SIG-M5 treated with dmso at 0.1 percent for 504 hours (cell line): Measurements from ENCODE around the gene GAPDH.
"Not testable (repeated sequence)": the region's sequence is repeated elsewhere in the genome, so short reads cannot be mapped to it uniquely, and the experiment has no call there.

Source experiments
- DNase-seq: peaks from one replicate; lab custom pipeline; 2025; ENCODE audit not compliant: unreplicated experiment; lab: John Stamatoyannopoulos, UW

Gene GAPDH

DNA sequence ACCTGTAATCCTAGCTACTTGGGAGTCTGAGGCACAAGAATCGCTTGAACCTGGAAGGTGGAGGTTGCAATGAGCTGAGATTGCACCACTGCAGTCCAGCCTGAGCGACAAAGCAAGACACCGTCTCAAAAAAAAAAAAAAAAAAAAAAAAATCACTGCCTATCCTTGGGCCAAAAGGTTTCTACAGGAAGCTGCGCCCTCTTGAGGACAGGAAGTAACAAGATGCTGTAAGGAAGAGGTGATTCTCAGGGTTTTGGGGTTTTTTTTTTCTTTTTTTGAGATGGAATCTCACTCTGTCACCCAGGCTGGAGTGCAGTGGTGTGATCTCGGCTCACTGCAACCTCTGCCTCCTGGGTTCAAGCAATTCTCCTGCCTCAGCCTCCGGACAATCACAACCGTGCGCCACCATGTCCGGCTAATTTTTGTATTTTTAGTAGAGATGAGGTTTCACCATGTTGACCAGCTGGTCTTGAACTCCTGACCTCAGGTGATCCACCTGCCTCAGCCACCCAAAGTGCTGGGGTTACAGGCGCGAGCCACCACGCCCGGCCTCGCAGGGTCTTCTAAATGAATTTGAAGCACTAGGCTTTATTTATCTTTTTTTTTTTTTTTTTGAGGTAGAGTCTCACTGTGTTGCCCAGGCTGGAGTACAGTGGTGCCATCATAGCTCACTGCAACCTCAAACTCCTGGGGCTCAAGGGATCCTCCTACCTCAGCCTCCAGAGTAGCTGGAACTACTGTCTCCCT is 23.9 kb downstream of the GAPDH start:
- peak; percentile 72 for DNase-seq

DNA sequence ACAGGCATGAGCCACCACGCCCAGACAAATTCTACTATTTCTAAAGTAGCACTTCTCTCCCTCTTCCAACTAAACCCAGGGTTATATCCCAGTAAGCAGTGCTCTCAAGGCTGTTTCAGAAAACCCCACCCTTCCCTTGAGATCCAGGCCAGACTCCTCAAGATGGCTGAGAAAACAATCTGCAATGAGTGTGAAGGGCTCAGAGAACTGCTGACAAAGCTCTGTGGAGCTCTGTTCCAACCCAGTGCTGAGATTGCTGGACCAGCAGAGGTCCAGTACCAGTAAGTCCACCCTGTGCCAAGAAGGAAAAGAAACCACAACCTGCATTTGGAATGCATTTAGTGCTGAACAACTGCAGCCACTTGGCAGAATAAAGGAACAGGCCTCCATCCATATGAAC is 25.2 kb downstream of the GAPDH start:
- DNase-seq, result no peak

DNA sequence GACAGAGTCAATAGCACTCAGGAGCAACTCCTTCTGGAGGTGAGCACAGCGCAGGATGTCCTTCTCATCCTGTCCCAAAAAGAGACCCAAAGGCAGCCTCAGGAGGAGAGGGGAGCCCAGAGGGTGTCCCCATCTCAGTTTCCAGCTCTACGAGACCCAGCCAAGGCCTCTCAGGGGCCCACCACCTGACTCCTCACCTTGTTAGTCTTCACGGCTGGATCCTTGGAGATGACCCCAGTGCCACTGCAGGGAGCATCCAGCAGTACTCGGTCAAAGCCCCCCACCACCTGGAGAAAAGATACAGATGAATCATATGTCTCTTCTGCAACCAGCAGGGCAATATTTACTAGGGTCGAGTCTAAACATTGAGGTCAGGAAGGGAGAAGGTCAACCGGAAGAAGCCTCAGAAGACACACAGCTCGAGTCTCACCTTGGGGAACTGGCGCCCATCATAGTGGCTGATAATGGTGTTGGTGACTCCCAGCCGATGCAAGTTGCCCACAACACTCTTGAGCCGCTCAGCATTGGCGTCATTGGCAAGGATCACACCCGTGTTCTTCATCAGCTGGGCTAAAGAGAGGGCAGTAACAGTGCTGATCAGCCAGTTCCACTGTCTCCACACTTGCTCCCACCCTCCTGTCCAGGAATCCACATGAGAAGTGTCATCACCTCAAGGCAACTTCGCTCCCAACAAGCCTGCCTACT is 26.3 kb downstream of the GAPDH start:
- DNase-seq, result no peak

DNA sequence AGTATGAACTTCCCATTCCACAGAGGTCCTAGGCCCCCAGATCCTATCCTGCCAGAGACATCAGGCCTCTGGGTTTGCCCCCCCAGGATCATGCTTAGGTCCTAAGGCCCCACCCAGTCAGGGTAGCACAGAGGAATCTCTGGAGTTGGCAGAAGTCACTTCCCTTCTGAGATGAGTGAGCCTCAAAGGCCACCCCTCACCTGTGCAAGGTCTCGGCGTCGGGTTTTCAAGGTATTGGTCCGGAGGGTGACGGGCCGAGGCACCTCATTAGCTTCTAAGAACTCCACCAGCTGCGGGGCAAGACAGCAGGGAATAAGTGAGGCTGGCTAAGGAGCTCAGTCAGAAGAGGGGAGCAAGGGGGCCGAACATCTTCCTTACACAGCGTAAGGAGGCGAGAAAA is 28.6 kb downstream of the GAPDH start:
- no peak for DNase-seq

DNA sequence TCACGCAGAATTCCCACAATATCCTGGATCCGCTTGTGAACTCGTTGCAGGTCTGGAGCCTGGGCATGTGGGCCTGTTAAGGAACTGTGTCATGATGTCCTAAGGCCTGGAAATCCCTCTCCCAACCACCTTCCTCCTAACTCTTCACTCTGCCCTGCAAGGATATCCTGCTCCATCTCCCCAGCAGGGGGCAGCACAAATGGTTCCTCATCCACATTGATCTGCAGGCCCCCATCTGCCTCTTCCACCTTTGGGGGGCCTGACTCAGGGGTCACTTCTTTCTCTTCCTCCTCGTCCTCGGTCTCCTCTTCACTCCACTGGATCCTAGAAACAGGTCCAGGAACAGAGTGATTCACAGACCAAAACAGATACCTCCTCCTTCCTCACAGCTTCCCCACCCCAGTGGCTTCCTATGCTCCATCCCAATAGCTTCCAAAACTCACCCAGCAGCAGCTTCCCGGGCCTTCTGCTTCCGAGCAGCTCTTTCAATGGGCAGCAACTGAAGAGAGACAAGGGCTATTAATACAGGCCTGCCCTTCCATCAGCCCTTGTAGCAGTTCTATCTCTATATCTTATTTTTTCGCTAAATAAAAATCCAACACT is 29.2 kb downstream of the GAPDH start:
- peak; percentile 41 for DNase-seq

DNA sequence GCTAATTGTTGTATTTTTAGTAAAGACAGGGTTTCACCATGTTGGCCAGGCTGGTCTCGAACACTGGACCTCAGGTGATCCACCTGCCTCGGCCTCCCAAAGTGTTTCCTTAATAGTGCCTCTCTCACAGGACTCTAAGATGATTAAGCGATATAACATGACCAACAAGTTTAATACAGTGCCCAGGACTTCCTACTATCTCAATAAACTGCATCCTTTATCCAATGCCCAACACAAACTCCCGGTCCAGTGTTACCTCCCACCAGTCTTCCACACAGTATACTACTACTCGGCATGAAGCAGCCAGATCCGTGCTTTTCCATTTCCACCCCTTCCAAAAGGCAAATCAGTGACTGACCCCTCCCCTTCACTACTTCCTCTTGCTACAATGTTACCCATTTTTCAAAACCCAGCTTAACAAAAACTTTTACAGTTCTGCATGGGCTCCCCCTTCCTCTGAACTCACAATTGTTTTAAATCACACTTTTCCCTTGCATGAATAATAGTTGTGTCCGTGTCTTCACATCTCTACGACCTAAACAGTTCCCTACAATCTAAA is 32.9 kb downstream of the GAPDH start:
- peak; percentile 53 for DNase-seq

DNA sequence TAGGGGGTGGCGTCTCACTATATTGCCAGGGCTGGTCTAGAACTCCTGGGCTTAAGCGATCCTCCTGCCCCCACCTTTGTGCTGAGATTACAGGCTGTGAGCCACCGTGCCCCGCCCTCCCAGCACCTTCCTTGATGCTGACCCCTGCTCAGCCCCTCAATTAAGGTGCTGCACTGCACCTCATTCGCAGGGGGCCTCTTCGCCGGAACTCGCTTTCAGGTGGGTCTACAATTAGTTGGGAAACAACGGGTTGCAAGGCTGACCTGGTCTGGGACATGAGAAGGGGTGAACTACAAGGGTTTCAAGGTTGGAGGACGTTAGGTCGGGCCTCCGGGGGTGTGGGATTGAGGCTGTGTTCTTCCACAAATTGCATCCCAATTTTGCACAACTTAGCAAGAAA is 35.0 kb downstream of the GAPDH start:
- DNase-seq, result no peak

DNA sequence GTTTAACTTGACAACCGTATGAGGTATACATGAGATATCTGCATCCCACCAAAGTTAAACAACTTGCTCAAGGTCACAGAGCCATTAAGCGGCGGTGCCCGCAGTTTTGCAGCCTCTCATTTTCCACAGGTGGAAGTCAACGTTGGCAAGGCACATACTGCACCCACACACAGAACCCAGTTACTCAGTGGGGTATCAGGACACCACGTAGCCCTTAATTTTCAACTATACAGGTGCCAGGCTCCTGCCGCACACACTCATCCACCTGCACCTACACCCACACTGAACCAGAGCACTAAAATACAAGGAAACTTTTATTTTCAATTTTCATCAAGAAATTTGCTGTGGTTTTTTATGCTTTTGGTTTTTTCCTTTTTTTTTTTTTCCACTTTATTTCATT is 35.5 kb downstream of the GAPDH start:
- no peak for DNase-seq

DNA sequence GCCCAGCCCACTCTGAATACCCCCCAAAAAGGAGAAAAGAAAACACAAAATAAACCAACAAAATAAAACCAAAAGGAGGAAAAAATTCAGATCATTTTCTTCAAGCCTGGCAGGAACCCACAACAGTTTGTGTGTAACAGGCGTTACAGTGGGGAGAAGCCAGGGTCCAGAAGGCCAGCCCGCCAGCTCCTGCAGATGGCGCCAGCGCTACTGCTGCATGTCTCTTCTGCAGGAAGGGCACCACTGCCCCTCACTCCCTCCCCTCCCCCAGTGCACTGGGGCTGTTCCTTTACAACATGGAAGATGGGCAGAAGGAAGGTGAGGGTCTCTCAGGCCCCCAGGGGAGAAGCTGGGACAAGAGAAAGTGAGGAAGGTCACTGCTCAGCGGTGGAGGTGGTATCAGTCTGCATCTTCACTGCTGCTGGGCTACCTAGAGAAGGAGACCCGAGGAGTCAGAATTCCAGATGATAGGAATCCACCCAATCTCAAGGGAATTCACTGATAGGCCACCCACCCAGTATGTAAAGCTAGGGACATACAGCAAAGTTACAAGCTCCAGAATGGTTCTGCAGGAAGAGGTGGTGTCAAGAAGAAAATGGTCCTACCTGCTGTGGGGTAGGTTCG is 36.1 kb downstream of the GAPDH start:
- DNase-seq, result peak; percentile 31

DNA sequence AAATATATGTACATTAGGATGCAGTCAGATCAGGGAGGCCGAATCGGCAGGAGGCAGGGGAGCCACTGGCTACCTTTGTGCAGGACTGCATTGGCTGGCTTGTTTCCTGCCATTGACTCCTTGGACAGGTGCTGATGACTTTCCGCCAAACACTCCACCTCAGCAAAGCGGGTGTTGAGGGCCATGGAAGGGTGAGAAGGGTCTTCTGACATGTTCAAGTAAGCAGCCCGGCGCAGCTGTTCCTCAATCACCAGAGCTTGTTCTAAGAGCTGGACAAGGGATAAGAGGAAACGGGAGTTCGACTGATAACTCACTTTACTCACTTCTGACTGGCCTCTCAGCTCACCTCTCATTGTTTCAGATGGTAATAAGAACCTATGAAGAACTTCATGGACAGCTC is 38.7 kb downstream of the GAPDH start:
- DNase-seq, result no peak

DNA sequence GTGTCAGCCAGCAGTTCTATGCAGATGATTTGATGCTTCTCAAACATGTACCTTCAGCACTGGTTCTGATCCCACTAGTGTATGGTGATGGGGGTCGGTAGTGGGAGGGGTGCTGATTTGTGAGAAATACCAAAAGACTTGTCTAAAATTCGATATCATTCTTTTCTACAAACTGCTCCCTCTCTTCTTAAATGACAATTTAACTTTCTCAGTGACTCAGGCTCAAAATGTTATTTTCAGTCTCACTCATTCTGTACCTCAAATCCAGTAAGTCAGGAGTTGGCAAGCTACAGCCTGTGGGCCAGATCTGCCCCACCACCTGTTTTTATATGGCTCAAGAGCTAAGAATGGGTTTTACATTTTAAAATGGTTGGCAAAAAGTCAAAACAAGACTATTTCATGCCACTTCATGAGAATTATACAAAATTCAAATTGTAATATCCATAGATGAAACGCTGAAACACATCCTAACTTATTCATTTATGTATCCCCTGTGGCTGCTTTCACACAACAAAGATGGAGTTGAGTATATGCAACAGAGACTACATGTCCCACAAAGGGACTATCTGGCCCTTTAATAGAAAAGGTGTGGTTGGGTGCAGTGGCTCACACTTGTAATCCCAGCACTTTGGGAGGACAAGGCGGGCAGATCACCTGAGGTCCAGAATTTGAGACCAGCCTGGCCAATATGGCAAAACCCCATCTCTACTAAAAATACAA is 40.4 kb downstream of the GAPDH start:
- no peak for DNase-seq

DNA sequence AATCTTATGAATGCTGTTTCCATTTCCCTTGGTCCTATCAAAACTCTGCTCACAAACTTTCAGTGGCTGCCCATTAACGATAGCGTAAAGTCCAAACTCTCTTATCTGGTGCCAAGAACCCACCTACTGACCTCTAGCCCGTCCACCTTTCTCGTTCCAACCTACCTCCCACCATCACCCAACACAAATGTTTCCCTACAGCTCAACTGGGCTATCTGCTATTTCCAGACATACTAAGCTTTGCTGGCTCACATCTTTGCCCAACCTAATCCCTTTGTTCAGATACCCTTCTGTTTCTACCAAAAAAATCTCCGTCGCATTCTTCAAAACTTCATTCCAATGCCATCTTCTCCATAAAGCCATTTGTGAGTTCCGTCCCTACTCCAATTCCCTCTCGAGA is 41.3 kb downstream of the GAPDH start:
- DNase-seq, result no peak

DNA sequence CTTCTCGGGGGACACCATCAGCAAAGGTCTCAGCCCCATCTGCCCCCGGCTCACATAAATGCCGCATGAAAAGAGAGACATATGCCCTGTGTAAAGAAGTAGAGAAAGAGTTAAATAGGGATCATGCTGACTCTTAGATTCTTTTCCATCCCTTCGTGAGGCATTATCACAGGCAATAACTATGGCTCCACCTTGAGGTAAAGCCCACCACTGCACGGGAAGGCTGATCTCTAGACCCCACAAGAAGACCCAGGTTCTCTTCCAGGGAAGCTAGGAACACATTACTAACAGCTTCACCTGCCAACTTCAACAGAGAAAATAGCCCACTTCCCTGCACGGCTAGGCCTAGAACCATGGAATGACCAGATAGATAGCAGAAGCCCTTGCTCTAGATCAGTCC is 47.9 kb downstream of the GAPDH start:
- DNase-seq, result no peak

DNA sequence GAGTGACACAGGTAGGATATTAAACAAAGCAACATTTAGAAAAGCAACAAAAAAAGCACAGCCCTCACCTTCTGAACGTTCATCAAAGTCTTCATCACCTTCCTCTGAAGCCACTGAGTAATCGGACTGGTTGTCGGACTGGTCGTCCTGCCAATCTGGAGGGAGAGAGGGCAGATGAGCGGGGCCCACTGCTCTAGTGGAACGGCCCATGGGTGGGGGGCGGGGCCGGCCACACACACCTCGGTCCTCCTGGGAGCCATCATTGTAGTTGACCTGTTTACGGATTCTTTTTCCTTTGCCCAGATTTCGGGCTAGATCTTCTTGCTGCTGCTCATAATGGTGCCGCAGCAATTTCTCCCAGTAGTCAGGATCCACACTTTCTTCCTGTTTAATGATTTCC is 48.6 kb downstream of the GAPDH start:
- no peak for DNase-seq

DNA sequence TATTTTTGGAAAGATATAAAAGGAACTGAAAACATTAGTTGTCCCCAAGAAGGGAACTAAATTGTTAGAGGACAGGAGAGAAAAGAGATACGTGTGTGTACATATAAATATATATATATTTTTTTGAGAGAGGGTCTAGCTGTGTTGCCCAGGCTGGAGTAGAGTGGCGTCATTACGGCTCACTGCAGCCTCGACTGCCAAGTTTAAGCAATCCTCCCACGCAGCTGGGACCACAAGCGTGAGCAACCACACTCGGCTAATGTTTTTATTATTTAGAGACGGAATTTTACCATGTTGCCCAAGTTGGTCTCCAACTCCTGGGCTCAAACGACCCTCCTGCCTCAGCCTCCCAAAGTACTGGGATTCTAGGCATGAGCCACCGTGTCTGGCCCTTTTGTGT is 50.0 kb downstream of the GAPDH start:
- no peak for DNase-seq

DNA sequence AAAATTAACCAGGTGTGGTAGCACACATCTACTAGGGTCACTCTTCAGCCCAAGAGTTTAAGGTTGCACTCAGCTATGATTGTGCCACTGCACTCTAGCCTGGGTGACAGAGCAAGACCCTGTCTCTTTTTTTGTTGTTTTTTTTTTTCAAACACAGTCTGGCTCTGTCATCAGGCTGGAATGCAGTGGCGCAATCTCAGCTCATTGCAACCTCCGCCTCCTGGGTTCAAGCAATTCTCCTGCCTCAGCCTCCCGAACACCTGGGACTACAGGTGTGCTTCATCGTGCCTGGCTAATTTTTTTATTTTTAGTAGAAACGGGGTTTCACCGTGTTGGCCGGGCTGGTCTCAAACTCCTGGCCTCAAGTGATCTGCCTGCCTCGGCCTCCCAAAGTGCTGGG is 52.3 kb downstream of the GAPDH start:
- DNase-seq, result not testable (repeated sequence)
